Epithelial cell of prostate (primary cell): ENCODE measurements around the gene MYOC.
A peak's percentile ranks its signal among the peaks of the same experiment; 100 is the strongest.
"Not testable (repeated sequence)": the region's sequence is repeated elsewhere in the genome, so short reads cannot be mapped to it uniquely, and the experiment has no call there.

ENCODE experiments used
- DNase-seq: peaks from one replicate; pipeline ENCODE4 v3.0.0-alpha.2; 2011; ENCODE audit warnings: low read depth, low spot score
- H3K27ac ChIP-seq: fragments of 450-650 bp; 2 replicates; pipeline ENCODE4 v1.5.1; 2017; ENCODE audit warnings: mild to moderate bottlenecking

The MYOC gene

DNA sequence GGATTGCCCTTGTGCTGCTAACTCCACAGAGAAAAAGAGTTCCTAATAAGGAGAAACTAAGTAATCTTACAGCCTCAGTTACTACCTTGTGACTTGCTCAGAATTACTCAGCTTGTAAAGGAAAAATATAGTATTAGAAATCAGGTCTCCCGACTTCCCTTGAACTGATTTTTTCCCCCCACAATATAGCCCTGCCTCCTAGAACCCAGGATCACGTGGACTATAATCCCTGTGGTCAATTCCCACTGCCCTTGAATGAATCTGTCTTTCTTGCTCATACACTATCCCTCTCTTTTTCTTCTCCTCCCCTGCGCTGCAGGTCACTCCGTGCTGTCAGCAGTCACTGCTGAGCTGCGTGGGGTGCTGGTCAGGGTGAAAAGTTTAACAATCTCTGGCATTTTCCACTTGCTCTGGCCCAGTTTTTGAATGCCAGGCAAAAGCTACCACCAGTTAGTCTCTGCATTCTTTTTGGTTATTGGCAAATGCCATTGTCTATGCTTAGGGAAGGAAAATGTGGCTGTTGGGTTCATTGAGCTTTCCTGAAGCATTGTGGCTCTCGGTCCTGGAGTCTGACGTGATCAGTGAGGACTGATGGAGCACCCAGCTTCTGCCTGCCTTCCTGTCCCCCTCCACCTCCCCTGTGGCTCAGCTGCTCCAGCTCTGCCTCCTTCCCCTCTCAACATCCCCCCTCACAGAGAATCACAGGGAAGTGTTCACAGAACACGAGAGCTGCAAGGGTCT is 1.9 kb upstream of the MYOC start:
- DNase-seq = no peak
- no peak overlapping the region for H3K27ac ChIP-seq

DNA sequence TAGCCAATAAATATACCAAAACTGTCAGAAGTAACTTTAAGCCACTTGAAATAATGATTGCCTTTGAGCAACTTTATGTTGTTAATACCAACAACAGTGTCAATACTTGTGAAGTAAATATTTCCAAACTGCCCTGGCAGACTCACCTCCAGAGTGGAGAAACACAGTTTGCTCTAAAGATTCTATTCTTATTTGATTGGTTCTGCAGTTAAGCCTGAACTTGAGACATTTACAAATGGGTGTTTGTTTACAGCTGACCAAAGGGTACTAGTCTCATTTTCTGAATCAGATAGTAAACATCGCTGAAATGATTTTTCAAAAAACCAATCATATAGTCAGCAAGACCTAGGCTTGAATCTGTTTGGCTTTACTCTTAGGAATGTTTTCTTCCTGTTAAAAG is 1.3 kb upstream of the MYOC start:
- no peak overlapping the region for H3K27ac ChIP-seq
- no peak for DNase-seq

DNA sequence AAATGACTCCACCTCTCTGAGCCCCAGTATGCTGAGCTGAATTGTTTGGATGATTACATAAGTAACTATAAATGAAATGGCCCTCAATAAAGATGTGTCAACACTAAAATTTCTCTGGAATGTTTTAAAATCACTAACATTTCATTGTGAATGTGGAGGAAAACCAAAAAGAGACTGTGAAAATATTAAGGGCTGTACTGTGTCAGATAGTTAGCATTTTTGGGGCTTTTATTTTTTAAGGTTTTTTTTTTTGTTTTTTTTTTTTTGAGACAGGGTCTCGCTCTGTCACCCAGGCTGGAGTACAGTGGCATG is 6.3 kb downstream of the MYOC start:
- no peak for DNase-seq
- H3K27ac ChIP-seq = no peak overlapping the region

GRCh38 chr1:171645553-171646248 is 6.8 kb downstream of the MYOC start:
- no peak overlapping the region for H3K27ac ChIP-seq
- no peak for DNase-seq

DNA sequence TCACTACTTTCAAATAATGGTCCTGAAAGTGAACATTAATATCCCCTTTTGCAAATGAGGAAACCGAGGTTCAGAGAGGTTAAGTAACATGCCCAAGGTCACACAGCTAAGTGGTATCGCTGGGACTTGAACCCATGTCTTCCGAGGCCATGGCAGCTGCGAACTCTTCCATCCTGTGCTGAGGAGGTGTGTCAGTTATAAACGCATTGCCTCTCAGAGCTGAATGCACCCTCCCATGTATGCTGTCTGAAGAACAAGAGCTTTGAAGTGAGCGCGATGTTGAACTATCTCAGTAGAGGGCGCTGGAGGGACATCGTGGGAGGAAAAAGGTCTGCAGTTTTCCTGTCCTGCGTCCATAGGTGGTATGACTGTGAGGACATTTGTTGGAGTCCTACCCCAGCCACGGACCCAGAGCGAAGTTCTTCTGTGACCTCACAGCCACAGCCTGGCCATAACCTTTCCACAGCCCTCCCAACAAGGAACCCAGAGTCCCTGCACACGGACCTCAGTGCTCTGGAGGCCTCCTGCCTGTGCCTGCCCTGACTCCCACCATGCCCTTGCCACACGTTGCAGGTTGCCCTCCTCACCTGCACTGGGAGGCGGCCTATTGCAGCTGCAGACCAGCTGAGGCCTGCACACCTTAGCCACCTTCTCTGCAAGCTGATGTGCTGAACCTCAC is 7.5 kb downstream of the MYOC start:
- DNase-seq = peak; percentile 27
- H3K27ac ChIP-seq = no peak overlapping the region

DNA sequence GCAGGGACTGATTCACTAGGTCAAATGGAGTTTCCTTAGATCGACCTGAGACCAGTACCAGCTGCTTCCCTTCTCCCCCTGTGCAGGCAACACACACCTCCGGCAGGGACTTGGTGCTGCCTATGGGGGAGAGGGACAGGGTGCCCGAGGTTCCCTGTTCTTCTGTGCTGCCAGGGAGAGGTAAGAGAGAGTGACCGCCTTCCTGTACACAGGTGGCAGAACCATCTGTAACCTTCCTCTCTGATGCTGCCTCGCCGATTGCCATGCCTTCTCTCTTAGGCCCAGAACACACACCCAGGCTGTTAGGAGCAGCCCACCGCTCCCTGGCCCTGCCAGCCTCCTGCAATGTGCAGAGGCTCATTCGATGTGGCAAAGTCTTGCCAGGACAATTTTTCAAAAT is 9.3 kb downstream of the MYOC start:
- DNase-seq = no peak
- H3K27ac ChIP-seq = no peak overlapping the region

- no peak for DNase-seq
- H3K27ac ChIP-seq = no peak overlapping the region
Observed at GRCh38 chr1:171642197-171642596, 10.3 kb downstream of the MYOC start.

DNA sequence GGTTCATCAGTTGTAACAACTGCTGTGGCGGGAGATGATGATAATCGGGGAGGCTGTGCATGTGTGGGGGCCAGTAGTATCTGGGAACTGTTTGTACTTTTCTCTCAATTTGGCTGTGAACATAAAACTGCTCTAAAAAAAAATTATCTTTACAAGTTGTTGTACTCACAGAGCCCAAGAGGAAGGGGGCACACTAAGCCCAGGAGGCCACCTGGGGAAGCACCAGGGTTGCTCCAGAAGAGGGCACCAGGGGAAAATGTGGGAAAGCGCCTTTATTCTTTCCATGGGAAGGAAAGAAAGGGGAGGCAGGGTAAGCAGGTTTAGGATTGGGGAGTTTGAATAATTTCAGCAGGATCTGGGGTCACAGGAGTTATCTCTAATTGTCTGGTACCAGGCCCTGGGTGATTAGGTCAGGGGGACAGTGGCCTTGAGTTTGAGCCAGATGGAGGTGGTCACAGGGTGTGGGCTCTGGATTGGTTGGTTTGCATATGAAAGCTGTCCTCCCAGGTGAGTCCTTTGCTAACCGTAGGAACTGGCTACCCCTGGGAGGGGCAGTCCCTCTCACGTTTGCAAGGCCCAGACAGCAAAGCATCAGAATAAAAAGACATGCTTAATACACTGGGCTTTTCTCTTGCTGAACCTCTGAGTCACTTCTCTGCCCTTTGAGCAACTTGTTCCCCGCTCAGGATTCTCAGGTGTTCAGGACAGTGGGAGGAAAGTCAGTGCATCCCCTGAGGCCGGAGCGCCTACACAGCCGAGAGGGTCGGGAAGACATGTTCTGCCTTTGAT is 11.2 kb downstream of the MYOC start:
- no peak overlapping the region for H3K27ac ChIP-seq
- no peak for DNase-seq

DNA sequence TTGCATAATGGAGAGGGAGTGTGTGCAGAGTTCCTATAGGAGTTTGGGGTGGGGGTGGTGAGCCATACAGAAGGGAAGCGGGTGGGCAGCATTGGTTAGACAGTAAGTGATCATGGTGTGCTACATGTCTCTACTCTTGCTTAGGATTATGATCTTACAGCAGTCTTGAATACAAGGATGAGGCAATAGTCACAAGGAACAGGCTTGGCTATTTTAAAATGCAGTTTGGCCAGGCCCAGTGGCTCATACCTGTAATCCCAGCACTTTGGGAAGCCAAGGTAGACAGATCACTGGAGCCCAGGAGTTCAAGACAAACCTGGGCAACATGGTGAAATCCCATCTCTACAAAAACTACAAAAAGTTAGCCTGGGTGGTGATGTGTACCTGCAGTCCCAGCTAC is 12.3 kb downstream of the MYOC start:
- no peak for DNase-seq
- H3K27ac ChIP-seq = no peak overlapping the region

DNA sequence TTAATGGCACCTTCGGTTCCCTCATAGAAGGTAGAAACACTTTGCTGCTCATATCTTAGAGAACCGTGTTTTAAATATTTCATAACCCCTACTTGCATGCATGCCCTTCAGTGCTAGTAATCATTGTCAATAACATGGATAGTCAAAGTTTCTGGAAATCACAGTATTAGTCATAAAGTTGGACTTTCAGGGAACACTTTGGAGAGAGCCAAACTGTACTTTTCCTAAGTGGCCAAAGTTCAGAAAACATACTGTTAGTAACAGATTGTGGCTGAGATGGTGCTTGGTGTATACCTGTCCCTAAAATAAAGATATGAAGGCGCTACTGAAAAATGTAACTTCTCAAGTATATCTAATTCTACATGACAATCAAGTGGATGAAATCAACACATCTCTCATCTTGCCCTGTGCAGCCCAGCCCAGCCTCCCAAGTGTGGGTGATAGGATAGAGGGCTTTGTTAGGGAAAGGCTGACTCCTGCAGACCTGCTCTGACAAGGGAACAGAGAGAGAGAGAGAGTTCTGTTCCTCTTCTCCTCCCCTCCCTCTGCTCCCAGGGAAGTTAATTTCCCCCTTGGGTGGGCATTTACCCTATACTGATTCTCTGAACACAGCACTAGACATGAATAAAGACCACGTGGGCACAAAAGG is 14.4 kb downstream of the MYOC start:
- no peak overlapping the region for H3K27ac ChIP-seq

DNA sequence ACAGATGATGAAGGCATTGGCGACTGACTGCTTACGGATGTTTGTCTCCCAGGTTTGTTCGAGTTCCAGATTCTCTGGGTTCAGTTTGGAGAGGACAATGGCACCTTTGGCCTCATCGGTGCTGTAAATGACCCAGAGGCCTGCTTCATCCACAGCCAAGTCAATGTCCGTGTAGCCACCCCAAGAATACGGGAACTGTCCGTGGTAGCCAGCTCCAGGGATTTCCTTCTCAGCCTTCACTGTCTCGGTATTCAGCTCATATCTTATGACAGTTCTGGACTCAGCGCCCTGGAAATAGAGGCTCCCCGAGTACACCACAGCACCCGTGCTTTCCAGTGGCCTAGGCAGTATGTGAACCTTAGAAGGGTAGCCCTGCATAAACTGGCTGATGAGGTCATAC is 16.3 kb downstream of the MYOC start:
- no peak for DNase-seq
- H3K27ac ChIP-seq = no peak overlapping the region

More for the DNA sequence above, 14.4 kb downstream of the MYOC start:
- DNase-seq = no peak

- no peak for DNase-seq
- no peak overlapping the region for H3K27ac ChIP-seq
Observed at GRCh38 chr1:171635661-171636060, 16.8 kb downstream of the MYOC start.

- H3K27ac ChIP-seq = no peak overlapping the region
- no peak for DNase-seq
Observed at GRCh38 chr1:171628225-171628624, 24.3 kb downstream of the MYOC start.

DNA sequence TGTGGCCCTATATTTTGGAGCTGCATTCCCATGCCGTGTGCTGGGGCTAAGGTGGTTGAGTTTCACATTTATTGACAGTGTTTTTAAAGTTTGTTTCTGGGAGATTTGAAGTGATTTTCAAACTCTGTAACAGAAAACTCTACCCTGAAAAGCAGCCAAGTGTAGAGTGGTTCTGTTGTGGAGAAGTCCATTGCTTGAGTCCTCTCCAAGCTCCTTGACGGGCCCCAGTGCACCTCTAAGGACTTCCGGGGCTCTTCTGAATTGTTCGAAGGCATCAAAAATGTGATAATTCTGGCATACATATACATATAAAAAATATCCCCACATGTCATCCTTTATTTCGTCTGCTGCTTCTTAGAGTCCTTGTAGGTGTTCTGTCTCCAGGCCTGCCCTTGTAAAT is 25.5 kb downstream of the MYOC start:
- no peak for DNase-seq
- no peak overlapping the region for H3K27ac ChIP-seq

GRCh38 chr1:171625225-171625624 is 27.3 kb downstream of the MYOC start:
- no peak for DNase-seq

GRCh38 chr1:171623651-171624331 is 28.7 kb downstream of the MYOC start:
- no peak overlapping the region for H3K27ac ChIP-seq
- no peak for DNase-seq

More at GRCh38 chr1:171625225-171625624, 27.3 kb downstream of the MYOC start:
- no peak overlapping the region for H3K27ac ChIP-seq

DNA sequence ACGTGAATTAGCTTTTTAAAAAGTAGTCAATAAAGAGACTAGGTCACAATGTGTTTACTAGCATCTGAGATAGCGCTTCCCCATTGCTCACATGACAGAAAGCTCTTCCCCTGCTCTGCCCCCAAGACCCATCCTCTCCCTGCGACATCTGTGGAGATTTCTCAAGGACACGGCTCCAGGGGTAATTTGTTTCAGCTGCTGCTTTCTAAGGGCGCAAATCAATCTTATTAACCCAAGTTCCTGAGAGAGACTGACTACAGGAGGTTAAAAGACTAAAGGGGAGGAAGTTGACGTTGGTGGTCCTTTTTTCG is 30.4 kb downstream of the MYOC start, which contains the start of gene MYOCOS:
Gene MYOCOS, plus strand, starts transcription at position 92 of the 311 bp plus-strand sequence. CDS start 1,641 bp downstream, outside the sequence.
- no peak within 1 kb of the TSS for H3K27ac ChIP-seq

GRCh38 chr1:171616586-171616985 is 35.9 kb downstream of the MYOC start:
- no peak for DNase-seq
- H3K27ac ChIP-seq = no peak overlapping the region

More for the DNA sequence above, 30.4 kb downstream of the MYOC start, which contains the start of gene MYOCOS:
- no peak for DNase-seq

- not testable (repeated sequence) for DNase-seq, H3K27ac ChIP-seq
Observed at GRCh38 chr1:171615122-171615906, 37.2 kb downstream of the MYOC start.
